ENCODE results near the gene RPS6KA6. TPM values are rescaled to one million over a fixed set of nuclear protein-coding genes. Genes with fewer than 3 reads are reported as not detected.

Gene RPS6KA6
- total and polyA plus RNA-seq, 2 donors (not counting 1 experiment from before 2014, with no cell fraction given) = 0.37 to 0.59 TPM

DNA sequence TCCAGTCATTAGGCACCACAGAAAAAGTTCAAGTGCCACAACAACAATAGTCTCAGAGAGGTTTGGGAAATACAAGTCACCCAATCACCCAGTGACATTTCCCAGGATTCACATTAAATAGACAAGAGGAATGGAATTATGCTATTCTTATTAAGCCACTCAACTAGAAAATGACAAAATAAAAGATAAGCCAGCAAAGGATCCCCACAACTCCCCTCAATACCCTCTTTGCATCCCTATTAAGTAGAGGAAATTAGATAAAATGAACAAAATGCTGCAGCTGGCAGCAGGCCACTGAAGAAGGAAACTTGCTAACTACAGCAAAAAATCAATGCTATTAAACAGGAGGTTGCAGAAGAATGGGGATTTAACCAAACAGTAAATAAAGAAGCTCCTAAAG is 35.3 kb upstream of the RPS6KA6 start:
- Mint-ChIP-seq H3K4me1 (no peaks in the 10 kb centered on the region), H3K27me3 (no peaks in the 10 kb centered on the region), H3K4me3 (no peak overlapping the region), H3K27ac (no peak overlapping the region), H3K9me3 (ENCODE audit: insufficient read depth) (no peaks in the 10 kb centered on the region)
- CTCF ChIA-PET = no interaction called here
- H3K27ac ChIP-seq (ENCODE audit: low read length in 2 of 2) = no peak overlapping the region
- H2AFZ ChIP-seq (ENCODE audit: insufficient read depth, low read depth, low read length, poor library complexity, severe bottlenecking) = no peak overlapping the region
- no peaks in the 10 kb centered on the region for H3K4me1 ChIP-seq (ENCODE audit: control insufficient read depth in 2 of 2, insufficient read depth in 2 of 2, low read length in 2 of 2)
- no peak for DNase-seq
- H4K20me1 ChIP-seq (ENCODE audit: control insufficient read depth, insufficient read depth, low read length, poor library complexity, severe bottlenecking) = no peaks in the 10 kb centered on the region
- H3K4me2 ChIP-seq (replicated peaks; ENCODE audit: low read depth, low read length, poor library complexity, severe bottlenecking) = no peak overlapping the region
- H3K36me3 ChIP-seq (replicated peaks in 1 of 2; ENCODE audit: control extremely low read depth in 1 of 2, control insufficient read depth in 1 of 2, extremely low read depth in 1 of 2, insufficient read depth in 2 of 2, low read length in 1 of 2) = no peaks in the 10 kb centered on the region
- no peaks in the 10 kb centered on the region for H3K27me3 ChIP-seq (replicated peaks in 1 of 4; ENCODE audit: control extremely low read depth in 1 of 4, control insufficient read depth in 3 of 4, insufficient read depth in 4 of 4, low read length in 3 of 4)
- H3K9ac ChIP-seq (ENCODE audit: low read length) = no peak overlapping the region
- TF ChIP-seq, protein P1, sequence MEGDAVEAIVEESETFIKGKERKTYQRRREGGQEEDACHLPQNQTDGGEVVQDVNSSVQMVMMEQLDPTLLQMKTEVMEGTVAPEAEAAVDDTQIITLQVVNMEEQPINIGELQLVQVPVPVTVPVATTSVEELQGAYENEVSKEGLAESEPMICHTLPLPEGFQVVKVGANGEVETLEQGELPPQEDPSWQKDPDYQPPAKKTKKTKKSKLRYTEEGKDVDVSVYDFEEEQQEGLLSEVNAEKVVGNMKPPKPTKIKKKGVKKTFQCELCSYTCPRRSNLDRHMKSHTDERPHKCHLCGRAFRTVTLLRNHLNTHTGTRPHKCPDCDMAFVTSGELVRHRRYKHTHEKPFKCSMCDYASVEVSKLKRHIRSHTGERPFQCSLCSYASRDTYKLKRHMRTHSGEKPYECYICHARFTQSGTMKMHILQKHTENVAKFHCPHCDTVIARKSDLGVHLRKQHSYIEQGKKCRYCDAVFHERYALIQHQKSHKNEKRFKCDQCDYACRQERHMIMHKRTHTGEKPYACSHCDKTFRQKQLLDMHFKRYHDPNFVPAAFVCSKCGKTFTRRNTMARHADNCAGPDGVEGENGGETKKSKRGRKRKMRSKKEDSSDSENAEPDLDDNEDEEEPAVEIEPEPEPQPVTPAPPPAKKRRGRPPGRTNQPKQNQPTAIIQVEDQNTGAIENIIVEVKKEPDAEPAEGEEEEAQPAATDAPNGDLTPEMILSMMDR (IDR thresholded peaks at IDR 0.05) = no peak
- no peak for TF ChIP-seq EZH2 (IDR thresholded peaks at IDR 0.05; ENCODE audit: borderline replicate concordance, insufficient read depth, low read depth, low read length, poor library complexity, severe bottlenecking)
- POLR2A ChIA-PET = no interaction called here
- H3K4me3 ChIP-seq (ENCODE audit: control extremely low read depth in 1 of 5, extremely low read depth in 1 of 5, insufficient read depth in 1 of 5, low read depth in 2 of 5, low read length in 4 of 5) = no peak overlapping the region
- intact Hi-C loops (cut with micrococcal nuclease) = no loop called here
- ATAC-seq (ENCODE audit: low read depth) = no peak
- H3K9me3 ChIP-seq (ENCODE audit: control extremely low read depth in 1 of 3, control insufficient read depth in 2 of 3, insufficient read depth in 1 of 3, low read length in 2 of 3) = no peaks in the 10 kb centered on the region
- no peaks in the 10 kb centered on the region for H3K79me2 ChIP-seq (ENCODE audit: control insufficient read depth, insufficient read depth, low read length)

DNA sequence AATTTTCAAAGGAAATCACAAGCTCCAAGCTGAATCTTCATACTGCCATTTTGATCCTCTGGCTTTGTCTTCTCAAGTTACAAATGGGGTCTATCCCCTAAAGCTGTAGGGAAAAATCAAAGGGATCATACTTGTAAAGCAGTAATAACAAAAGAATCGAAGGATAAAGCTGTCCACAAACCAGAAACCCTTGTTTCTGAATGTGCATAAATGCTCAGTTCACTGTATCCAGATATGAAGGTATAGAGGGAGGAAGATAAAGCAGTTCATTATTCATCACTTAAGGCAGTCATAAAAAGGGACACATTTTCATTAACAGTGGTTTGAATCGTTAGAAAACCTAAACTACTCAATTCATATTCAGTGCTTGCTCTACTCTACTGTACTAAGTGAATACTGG is 33.2 kb upstream of the RPS6KA6 start:
- ChIA-PET POLR2A (no interaction called here), CTCF (no interaction called here)
- Histone ChIP-seq H4K20me1 (ENCODE audit: control insufficient read depth, insufficient read depth, low read length, poor library complexity, severe bottlenecking) (no peaks in the 10 kb centered on the region), H3K27ac (ENCODE audit: low read length in 2 of 2) (no peak overlapping the region), H3K79me2 (ENCODE audit: control insufficient read depth, insufficient read depth, low read length) (no peaks in the 10 kb centered on the region), H3K9ac (ENCODE audit: low read length) (no peak overlapping the region), H3K36me3 (replicated peaks in 1 of 2; ENCODE audit: control extremely low read depth in 1 of 2, control insufficient read depth in 1 of 2, extremely low read depth in 1 of 2, insufficient read depth in 2 of 2, low read length in 1 of 2) (no peaks in the 10 kb centered on the region), H3K9me3 (ENCODE audit: control extremely low read depth in 1 of 3, control insufficient read depth in 2 of 3, insufficient read depth in 1 of 3, low read length in 2 of 3) (no peaks in the 10 kb centered on the region), H3K4me3 (ENCODE audit: control extremely low read depth in 1 of 5, extremely low read depth in 1 of 5, insufficient read depth in 1 of 5, low read depth in 2 of 5, low read length in 4 of 5) (no peak overlapping the region), H3K4me1 (ENCODE audit: control insufficient read depth in 2 of 2, insufficient read depth in 2 of 2, low read length in 2 of 2) (no peaks in the 10 kb centered on the region), H2AFZ (ENCODE audit: insufficient read depth, low read depth, low read length, poor library complexity, severe bottlenecking) (no peak overlapping the region), H3K27me3 (replicated peaks in 1 of 4; ENCODE audit: control extremely low read depth in 1 of 4, control insufficient read depth in 3 of 4, insufficient read depth in 4 of 4, low read length in 3 of 4) (no peaks in the 10 kb centered on the region), H3K4me2 (replicated peaks; ENCODE audit: low read depth, low read length, poor library complexity, severe bottlenecking) (no peak overlapping the region)
- Mint-ChIP-seq H3K9me3 (ENCODE audit: insufficient read depth) (no peaks in the 10 kb centered on the region), H3K27me3 (no peaks in the 10 kb centered on the region), H3K4me3 (no peak overlapping the region), H3K27ac (no peak overlapping the region), H3K4me1 (no peaks in the 10 kb centered on the region)
- DNase-seq = no peak
- ATAC-seq (ENCODE audit: low read depth) = no peak
- intact Hi-C loops (cut with micrococcal nuclease) = no loop called here
- TF ChIP-seq EZH2 (IDR thresholded peaks at IDR 0.05; ENCODE audit: borderline replicate concordance, insufficient read depth, low read depth, low read length, poor library complexity, severe bottlenecking) = no peak
- TF ChIP-seq, protein P1 (IDR thresholded peaks at IDR 0.05) = no peak
- WGBS (ENCODE audit: insufficient coverage) = no CpG with 5 or more reads among the region's 2 CpGs

Data from B cell (primary cell).